HUES48 (cell line): ENCODE results near the gene HAPSTR1.

ENCODE experiments used
- H3K27ac ChIP-seq: one replicate; pipeline ENCODE4 v1.7.0; 2013; ENCODE audit warnings: low read depth, low read length, inconsistent platforms
- H3K27me3 ChIP-seq: 2 replicates; pipeline ENCODE4 v1.6.1; 2013; ENCODE audit warnings: mild to moderate bottlenecking, low read length; ENCODE audit not compliant: control insufficient read depth, insufficient read depth
- H3K36me3 ChIP-seq: 2 replicates; pipeline ENCODE4 v1.6.1; 2013; ENCODE audit warnings: low read length; ENCODE audit not compliant: control insufficient read depth, insufficient read depth
- H3K4me1 ChIP-seq: 2 replicates; pipeline ENCODE4 v1.6.1; 2013; ENCODE audit warnings: mild to moderate bottlenecking, low read length; ENCODE audit not compliant: control insufficient read depth, insufficient read depth
- H3K4me3 ChIP-seq: 2 replicates; pipeline ENCODE4 v1.5.1; 2013; ENCODE audit warnings: mild to moderate bottlenecking, low read depth, low read length
- H3K9ac ChIP-seq: 2 replicates; pipeline ENCODE4 v1.6.1; 2013; ENCODE audit warnings: mild to moderate bottlenecking, low read depth, low read length, moderate library complexity
- H3K9me3 ChIP-seq: 2 replicates; pipeline ENCODE4 v1.6.1; 2013; ENCODE audit warnings: low read length; ENCODE audit not compliant: control insufficient read depth, insufficient read depth

The HAPSTR1 gene

GRCh38 chr16:9097266-9098219, 6.1 kb downstream of the HAPSTR1 start:
- Histone ChIP-seq H3K36me3 (peaks cover 86% of the 10 kb centered on the region), H3K9ac (no peak overlapping the region), H3K4me3 (no peak overlapping the region), H3K9me3 (no peaks in the 10 kb centered on the region), H3K27me3 (no peaks in the 10 kb centered on the region), H3K4me1 (peaks cover 28% of the 10 kb centered on the region), H3K27ac (no peak overlapping the region)

DNA sequence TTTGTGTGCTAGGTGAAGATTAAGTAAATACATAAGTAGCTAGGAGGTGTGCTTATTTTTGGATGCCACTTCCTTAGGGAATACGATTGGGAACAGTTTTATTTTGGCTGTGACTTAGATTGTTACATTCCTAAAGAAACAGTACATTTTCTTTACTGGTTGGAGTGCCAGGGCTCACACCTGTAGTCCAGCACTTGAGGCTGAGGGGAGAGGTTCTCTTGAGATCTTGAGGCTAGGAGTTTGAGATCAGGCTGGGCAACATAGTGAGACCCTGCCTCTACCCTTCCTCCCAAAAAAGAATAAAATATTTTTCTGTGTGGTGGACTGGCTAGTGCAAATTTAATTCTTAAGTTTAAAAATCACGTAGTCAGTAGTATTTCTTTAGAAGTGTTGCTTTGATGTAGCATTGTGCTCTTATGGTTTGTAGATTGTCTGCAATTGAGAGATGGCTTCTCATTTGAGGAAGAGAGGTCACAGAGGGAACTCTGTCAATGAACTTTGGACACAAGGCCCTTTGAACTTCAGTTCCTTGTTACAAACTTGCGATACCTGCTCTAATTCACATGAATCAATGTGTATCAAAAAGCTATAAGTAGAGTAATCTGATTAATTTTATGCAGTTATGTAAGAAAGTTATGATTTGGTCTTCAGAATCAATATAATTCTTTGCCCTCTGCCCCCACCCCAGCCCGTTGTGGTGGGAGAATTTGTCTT, 7.1 kb downstream of the HAPSTR1 start:
- no peak overlapping the region for H3K27ac ChIP-seq
- H3K9ac ChIP-seq: no peak overlapping the region
- H3K27me3 ChIP-seq: no peaks in the 10 kb centered on the region
- peaks cover 92% of the 10 kb centered on the region for H3K36me3 ChIP-seq
- no peak overlapping the region for H3K4me3 ChIP-seq
- H3K4me1 ChIP-seq: peaks cover 28% of the 10 kb centered on the region
- H3K9me3 ChIP-seq: no peaks in the 10 kb centered on the region

DNA sequence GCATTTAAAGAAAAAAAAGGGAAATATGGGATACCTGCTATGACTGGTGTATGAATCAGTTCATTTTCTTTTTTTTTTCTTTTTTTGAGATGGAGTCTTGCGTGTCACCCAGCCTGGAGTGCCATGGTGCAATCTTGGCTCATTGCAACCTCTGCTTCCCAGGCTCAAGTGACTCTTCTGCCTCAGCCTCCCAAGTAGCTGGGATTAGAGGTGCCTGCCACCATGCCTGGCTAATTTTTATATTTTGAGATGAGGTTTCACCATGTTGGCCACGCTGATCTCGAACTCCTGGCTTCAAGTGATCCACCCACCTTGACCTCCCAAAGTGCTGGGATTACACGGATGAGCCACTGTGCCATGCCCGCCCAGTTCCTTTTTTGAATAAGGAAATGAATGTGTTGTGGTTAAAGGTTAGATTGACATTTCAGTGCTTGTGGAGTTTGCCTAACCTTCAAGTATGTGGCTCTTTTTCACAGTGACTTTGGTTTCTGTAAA, 7.7 kb downstream of the HAPSTR1 start:
- Histone ChIP-seq H3K27ac (no peak overlapping the region), H3K4me1 (peaks cover 24% of the 10 kb centered on the region)

DNA sequence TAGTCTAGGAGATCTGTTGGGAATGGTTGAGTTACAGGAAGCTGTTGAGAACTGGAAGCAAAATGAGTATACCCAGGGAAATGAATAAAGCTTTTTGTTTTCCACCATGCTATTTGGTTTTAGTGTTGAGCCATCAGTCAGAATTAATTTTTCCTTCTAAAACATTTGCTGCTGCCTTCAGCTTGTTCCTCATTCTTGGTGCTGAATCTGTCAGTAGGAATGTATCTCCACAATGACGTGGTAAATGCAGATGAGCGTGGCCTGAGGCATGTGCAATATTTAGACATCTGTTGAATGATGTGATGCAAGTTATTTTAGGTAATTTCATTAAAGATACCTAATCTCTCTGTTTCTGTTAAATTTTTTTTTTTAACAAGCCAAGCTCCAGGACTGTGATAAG, 10.9 kb downstream of the HAPSTR1 start:
- peaks cover 97% of the 10 kb centered on the region for H3K36me3 ChIP-seq
- H3K4me3 ChIP-seq: no peak overlapping the region
- H3K4me1 ChIP-seq: peaks cover 23% of the 10 kb centered on the region
- no peak overlapping the region for H3K27ac ChIP-seq
- H3K9me3 ChIP-seq: no peaks in the 10 kb centered on the region
- H3K9ac ChIP-seq: no peak overlapping the region
- no peaks in the 10 kb centered on the region for H3K27me3 ChIP-seq

More for the DNA sequence above, 7.7 kb downstream of the HAPSTR1 start:
- Histone ChIP-seq H3K4me3 (no peak overlapping the region), H3K36me3 (peaks cover 92% of the 10 kb centered on the region), H3K9me3 (no peaks in the 10 kb centered on the region), H3K9ac (no peak overlapping the region), H3K27me3 (no peaks in the 10 kb centered on the region)

DNA sequence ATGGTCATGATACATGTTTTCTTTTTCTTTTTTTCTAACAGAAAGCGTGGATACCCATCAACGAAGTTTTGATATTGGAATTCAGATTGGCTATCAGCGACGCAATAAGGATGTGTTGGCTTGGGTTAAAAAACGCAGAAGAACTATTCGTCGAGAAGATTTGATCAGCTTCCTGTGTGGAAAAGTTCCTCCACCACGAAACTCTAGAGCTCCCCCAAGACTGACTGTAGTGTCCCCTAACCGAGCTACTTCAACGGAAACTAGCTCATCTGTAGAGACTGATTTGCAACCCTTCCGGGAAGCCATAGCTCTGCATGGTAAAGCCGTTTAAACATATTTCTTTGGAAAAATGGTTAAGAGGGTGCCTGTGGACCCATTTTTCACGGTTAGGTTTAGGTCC, 11.5 kb downstream of the HAPSTR1 start:
- no peaks in the 10 kb centered on the region for H3K9me3 ChIP-seq
- H3K27me3 ChIP-seq: no peaks in the 10 kb centered on the region
- no peak overlapping the region for H3K27ac ChIP-seq
- H3K4me1 ChIP-seq: peaks cover 28% of the 10 kb centered on the region
- no peak overlapping the region for H3K9ac ChIP-seq
- peaks cover 97% of the 10 kb centered on the region for H3K36me3 ChIP-seq
- no peak overlapping the region for H3K4me3 ChIP-seq

DNA sequence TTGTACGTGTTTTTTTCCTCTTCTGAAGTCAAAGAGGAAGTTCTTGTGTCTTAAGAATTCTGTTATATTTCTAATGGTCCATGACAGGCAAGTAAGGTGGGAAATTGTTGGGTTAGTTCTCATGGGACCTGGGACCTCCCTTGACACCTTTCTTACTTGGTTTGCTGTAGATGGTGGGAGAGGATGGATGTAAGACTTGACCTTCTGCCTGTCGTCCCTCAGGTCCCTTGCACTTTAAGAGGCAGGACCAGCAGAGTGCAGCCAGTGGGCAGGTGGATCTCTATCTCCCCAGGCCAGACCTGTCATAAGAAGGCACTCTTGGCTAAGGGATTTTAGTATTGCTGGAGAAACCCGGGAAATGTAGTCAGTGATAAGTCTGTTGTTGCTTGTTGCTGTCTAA, 12.1 kb downstream of the HAPSTR1 start:
- Histone ChIP-seq H3K27me3 (no peaks in the 10 kb centered on the region), H3K4me3 (no peak overlapping the region), H3K9ac (no peak overlapping the region), H3K9me3 (no peaks in the 10 kb centered on the region), H3K36me3 (peaks cover 95% of the 10 kb centered on the region), H3K4me1 (peaks cover 33% of the 10 kb centered on the region), H3K27ac (no peak overlapping the region)

DNA sequence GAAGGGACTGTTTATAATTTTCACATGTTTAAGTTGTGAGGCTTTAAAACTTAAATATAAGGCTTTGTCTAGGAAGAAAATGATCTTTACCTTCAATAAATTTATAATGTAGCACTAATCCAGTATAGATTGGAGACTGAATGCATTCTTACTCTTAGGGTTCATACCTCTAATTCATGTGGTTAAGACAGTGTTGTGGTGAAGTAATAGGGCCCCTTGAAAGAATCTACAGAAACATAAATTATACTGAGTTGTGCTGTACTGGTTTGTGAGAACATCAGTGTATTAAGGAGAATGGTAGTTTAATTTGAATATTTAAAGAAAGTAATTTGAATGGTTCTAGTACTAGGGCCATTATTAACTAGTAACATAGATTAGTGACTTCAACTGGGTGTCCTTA, 13.7 kb downstream of the HAPSTR1 start:
- no peaks in the 10 kb centered on the region for H3K27me3 ChIP-seq
- H3K36me3 ChIP-seq: peaks cover 91% of the 10 kb centered on the region
- H3K4me3 ChIP-seq: no peak overlapping the region
- H3K4me1 ChIP-seq: peaks cover 49% of the 10 kb centered on the region
- no peak overlapping the region for H3K9ac ChIP-seq
- no peaks in the 10 kb centered on the region for H3K9me3 ChIP-seq
- H3K27ac ChIP-seq: no peak overlapping the region

- no peaks in the 10 kb centered on the region for H3K9me3 ChIP-seq
- H3K36me3 ChIP-seq: peaks cover 88% of the 10 kb centered on the region
- no peaks in the 10 kb centered on the region for H3K27me3 ChIP-seq
- H3K27ac ChIP-seq: no peak overlapping the region
- peaks cover 65% of the 10 kb centered on the region for H3K4me1 ChIP-seq
- H3K4me3 ChIP-seq: no peak overlapping the region
- no peak overlapping the region for H3K9ac ChIP-seq
Measured at GRCh38 chr16:9107025-9107970, 15.9 kb downstream of the HAPSTR1 start.

DNA sequence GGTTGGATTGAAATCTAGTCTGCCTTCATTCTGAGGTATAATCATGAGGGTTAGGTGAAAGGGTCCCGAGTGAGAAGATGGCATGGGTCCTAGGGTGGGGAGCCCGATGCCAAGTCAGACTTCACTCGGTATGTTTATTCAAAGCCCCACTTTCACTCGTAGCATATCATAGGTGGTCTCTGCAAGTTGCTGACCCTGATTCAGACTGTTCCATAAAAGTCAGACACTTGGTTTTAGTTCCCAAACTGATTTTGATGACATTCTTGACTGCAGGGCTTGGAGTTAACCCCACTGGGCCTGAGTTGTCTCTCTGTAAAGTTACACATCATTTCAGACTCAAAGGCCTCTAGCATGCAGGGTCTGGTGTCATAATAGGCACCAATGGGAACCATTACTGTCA, 17.8 kb downstream of the HAPSTR1 start:
- H3K27me3 ChIP-seq: no peaks in the 10 kb centered on the region
- H3K36me3 ChIP-seq: peaks cover 73% of the 10 kb centered on the region
- H3K4me3 ChIP-seq: peak overlapping the region; percentile 27; the same call in 1 of the 2 replicates
- H3K9ac ChIP-seq: peak overlapping the region; percentile 34; the same call in 1 of the 2 replicates
- H3K9me3 ChIP-seq: no peaks in the 10 kb centered on the region
- H3K27ac ChIP-seq: peak overlapping the region; percentile 85
- H3K4me1 ChIP-seq: peaks cover 81% of the 10 kb centered on the region

- Histone ChIP-seq H3K36me3 (peaks cover 68% of the 10 kb centered on the region), H3K4me1 (peaks cover 81% of the 10 kb centered on the region), H3K27me3 (no peaks in the 10 kb centered on the region), H3K4me3 (no peak overlapping the region), H3K9ac (no peak overlapping the region), H3K9me3 (no peaks in the 10 kb centered on the region), H3K27ac (no peak overlapping the region)
Measured at GRCh38 chr16:9112166-9112843, 20.9 kb downstream of the HAPSTR1 start.
